K562 (cell line): Measurements from ENCODE around the gene ANKRD34A. TPM values are rescaled to one million over a fixed set of nuclear protein-coding genes. Genes with fewer than 3 reads are reported as not detected.
A peak's percentile ranks its signal among the peaks of the same experiment; 100 is the strongest.

Experiments
- AFF1 ChIP-seq, 2 experiments: fragments of 450-650 bp; IDR thresholded peaks; 2 replicates each; pipeline ENCODE4 v1.6.1; 2018; ENCODE audit warnings: mild to moderate bottlenecking in 2 of 2, low read depth in 1 of 2; ENCODE audit not compliant: partially characterized antibody in 2 of 2
- ELF1 ChIP-seq: fragments of 200-800 bp; sonication (Bioruptor generic); IDR thresholded peaks from 2 replicates; pipeline ENCODE4 v1.6.1; 2016; ENCODE audit warnings: missing genetic modification characterization, missing compliant biosample characterization
- KAT8 ChIP-seq: fragments of 450-650 bp; IDR thresholded peaks from 2 replicates; pipeline ENCODE4 v1.6.1; 2016; ENCODE audit warnings: low read depth, mild to moderate bottlenecking
- KLF1 ChIP-seq: fragments of 450-650 bp; IDR thresholded peaks from 2 replicates; pipeline ENCODE4 v1.6.1; 2016; ENCODE audit warnings: missing genetic modification characterization, missing compliant biosample characterization
- MEIS2 ChIP-seq: fragments of 450-650 bp; IDR thresholded peaks from 2 replicates; pipeline ENCODE4 v1.6.1; 2014; ENCODE audit warnings: mild to moderate bottlenecking; ENCODE audit not compliant: partially characterized antibody
- NFYB ChIP-seq: IDR thresholded peaks from 2 replicates; pipeline ENCODE4 v1.6.1; 2011; ENCODE audit warnings: mild to moderate bottlenecking, moderate library complexity; ENCODE audit not compliant: insufficient read length; ENCODE audit errors: extremely low read depth
- OTX1 ChIP-seq: fragments of 450-650 bp; formaldehyde crosslinking; IDR thresholded peaks from 2 replicates; pipeline ENCODE4 v1.4.0; 2022; ENCODE audit warnings: mild to moderate bottlenecking
- POLR2B ChIP-seq: fragments of 450-650 bp; IDR thresholded peaks from 2 replicates; pipeline ENCODE4 v1.6.1; 2018; ENCODE audit warnings: low read depth; ENCODE audit not compliant: partially characterized antibody
- RUNX1 ChIP-seq: sonication (generic); IDR thresholded peaks from 2 replicates; pipeline ENCODE4 v1.6.1; 2016; ENCODE audit warnings: antibody characterized with exemption, low read depth
- ZNF740 ChIP-seq, 3 experiments: fragments of 200-800 bp in 1 of 3; sonication (Bioruptor generic) in 1 of 3; sonication (generic) in 1 of 3; formaldehyde crosslinking in 1 of 3; IDR thresholded peaks; 2 replicates each; pipeline versions ENCODE4 v1.6.1 to v1.8.0; 2016 to 2022; ENCODE audit warnings: mild to moderate bottlenecking in 2 of 3, missing compliant biosample characterization in 2 of 3, missing genetic modification characterization in 2 of 3, missing genetic modification reagents in 1 of 3
- polyA plus RNA-seq, 8 experiments: library from polyadenylated mRNA; depleted of rRNA in 4 of 8; stranded (reverse) in 5 of 8; unstranded in 3 of 8; fragments of >200 nt; fragmentation: Nextera tagmentation in 2 of 8; fragmentation: Illumina TruSeq in 1 of 8; extraction: Ambion mirVana in 2 of 8; extraction: Trizol in 1 of 8; gene quantifications; 2 replicates each; pipeline versions ENCODE4 v1.2.1 to v1.2.3, GENCODE V29; 2011 to 2014; ENCODE audit warnings: inconsistent platforms in 1 of 8, missing spikeins in 1 of 8
- total RNA-seq, 7 experiments: library from RNA; depleted of rRNA in 6 of 7; stranded (reverse); fragments of >200 nt in 6 of 7; fragmentation: Illumina TruSeq in 2 of 7; extraction: Trizol in 2 of 7; gene quantifications; 2 replicates each; pipeline versions ENCODE4 v1.2.1 to v1.2.3, GENCODE V29; 2011 to 2021; ENCODE audit warnings: low replicate concordance in 1 of 7
- TF ChIP-seq, protein P1 (sequence below): fragments of 450-650 bp; formaldehyde crosslinking; IDR thresholded peaks from 2 replicates; pipeline ENCODE4 v1.4.0; 2022; ENCODE audit warnings: mild to moderate bottlenecking, moderate library complexity
- TF ChIP-seq, protein P2 (sequence below), 2 experiments: IDR thresholded peaks in 1 of 2; conservative IDR thresholded peaks in 1 of 2; 2 replicates each; pipeline ENCODE4 v1.6.1; 2016; ENCODE audit warnings: low read depth in 2 of 2, mild to moderate bottlenecking in 1 of 2, missing compliant biosample characterization in 1 of 2, missing genetic modification characterization in 1 of 2, moderate library complexity in 1 of 2
- TF ChIP-seq, protein P3 (sequence below): fragments of 250-450 bp; sonication (Bioruptor Pico); IDR thresholded peaks from 2 replicates; pipeline ENCODE4 v1.4.0; 2020; ENCODE audit warnings: mild to moderate bottlenecking, moderate library complexity

ANKRD34A gene
- total and polyA plus RNA-seq, 9 of the 15 experiments (the other 6 are each of a cell fraction or from before 2014, with no cell fraction given), result 0.06 to 1.6 (median 0.43) TPM

DNA sequence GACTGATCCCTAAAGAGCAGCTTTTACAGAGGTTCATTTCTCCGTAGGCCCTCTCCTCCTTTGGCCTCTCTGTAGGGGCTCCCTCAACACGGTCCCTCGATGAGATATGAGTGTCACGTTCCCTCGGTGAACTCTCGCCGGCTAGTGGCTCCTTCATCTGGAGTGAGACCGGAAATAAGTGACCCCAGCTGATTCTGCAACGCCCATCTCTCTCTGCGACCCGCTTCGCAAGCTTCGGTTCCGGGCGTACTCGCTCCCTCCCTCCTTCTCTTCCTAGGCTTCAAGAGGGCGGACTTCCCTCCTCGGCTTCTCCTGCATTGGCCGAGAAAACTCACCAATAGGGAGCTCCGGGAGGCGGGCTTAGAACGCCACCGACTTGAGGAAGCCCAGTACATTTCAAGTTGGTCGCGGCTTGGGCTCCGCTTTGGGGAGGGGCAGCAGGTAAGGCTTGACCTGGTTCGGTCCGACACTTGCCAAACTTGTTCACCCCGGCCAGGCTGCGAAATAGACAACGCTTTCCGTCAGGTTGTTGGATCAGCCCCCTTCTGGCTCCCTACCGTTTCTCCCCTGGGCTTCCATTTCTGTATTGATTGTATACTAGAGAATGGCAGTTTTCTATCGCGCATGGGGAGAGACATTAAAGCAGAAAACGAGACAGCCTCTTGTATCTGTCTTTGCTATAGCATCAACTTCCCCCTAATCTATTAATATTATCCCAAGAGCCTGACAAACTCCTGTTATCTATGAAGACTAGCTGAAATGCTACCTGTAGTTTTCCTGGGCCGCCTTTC lies at the start of gene ANKRD34A, which contains the start of gene POLR3GL (continued):
- TF ChIP-seq RUNX1, result no peak
- TF ChIP-seq ELF1 (tag), result peak; percentile 78; the same call in 1 of the 2 replicates
- TF ChIP-seq AFF1 (IDR thresholded peaks at IDR 0.05; ENCODE audit: low read depth in 1 of 2, partially characterized antibody in 2 of 2), result peak in 1 of 2 experiments; percentile 50
- peak; percentile 42; the same call in 1 of the 2 replicates for TF ChIP-seq ZNF740 (CRISPR knock-in tag; IDR thresholded peaks at IDR 0.05)
- TF ChIP-seq ZNF740 (tag; IDR thresholded peaks at IDR 0.05), result no peak
- TF ChIP-seq MEIS2, result peak; percentile 8
- TF ChIP-seq KLF1 (tag), result no peak
- TF ChIP-seq, protein P1, sequence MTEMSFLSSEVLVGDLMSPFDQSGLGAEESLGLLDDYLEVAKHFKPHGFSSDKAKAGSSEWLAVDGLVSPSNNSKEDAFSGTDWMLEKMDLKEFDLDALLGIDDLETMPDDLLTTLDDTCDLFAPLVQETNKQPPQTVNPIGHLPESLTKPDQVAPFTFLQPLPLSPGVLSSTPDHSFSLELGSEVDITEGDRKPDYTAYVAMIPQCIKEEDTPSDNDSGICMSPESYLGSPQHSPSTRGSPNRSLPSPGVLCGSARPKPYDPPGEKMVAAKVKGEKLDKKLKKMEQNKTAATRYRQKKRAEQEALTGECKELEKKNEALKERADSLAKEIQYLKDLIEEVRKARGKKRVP (CRISPR knock-in tag), result no peak
- 0 out of 2 replicates have a peak, but pooled peaks have one; percentile 38 for TF ChIP-seq OTX1
- peak; percentile 94 for TF ChIP-seq NFYB
- TF ChIP-seq, protein P2, sequence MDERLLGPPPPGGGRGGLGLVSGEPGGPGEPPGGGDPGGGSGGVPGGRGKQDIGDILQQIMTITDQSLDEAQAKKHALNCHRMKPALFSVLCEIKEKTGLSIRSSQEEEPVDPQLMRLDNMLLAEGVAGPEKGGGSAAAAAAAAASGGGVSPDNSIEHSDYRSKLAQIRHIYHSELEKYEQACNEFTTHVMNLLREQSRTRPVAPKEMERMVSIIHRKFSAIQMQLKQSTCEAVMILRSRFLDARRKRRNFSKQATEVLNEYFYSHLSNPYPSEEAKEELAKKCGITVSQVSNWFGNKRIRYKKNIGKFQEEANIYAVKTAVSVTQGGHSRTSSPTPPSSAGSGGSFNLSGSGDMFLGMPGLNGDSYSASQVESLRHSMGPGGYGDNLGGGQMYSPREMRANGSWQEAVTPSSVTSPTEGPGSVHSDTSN (CRISPR knock-in tag; IDR thresholded peaks at IDR 0.05; ENCODE audit: low read depth), result no peak
- TF ChIP-seq, protein P2 (tag; conservative IDR thresholded peaks at IDR 0.05; ENCODE audit: low read depth), result 0 out of 2 replicates have a peak, but pooled peaks have one; percentile 12
- no peak for TF ChIP-seq KAT8
- peak; percentile 87 for TF ChIP-seq POLR2B
- TF ChIP-seq, protein P3, sequence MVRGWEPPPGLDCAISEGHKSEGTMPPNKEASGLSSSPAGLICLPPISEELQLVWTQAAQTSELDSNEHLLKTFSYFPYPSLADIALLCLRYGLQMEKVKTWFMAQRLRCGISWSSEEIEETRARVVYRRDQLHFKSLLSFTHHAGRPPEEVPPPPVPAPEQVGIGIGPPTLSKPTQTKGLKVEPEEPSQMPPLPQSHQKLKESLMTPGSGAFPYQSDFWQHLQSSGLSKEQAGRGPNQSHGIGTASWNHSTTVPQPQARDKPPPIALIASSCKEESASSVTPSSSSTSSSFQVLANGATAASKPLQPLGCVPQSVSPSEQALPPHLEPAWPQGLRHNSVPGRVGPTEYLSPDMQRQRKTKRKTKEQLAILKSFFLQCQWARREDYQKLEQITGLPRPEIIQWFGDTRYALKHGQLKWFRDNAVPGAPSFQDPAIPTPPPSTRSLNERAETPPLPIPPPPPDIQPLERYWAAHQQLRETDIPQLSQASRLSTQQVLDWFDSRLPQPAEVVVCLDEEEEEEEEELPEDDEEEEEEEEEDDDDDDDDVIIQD (CRISPR knock-in tag), result no peak
